Kidney (tissue), 14 donors: ENCODE data around the gene TSHZ2. TPM values are rescaled to one million over a fixed set of nuclear protein-coding genes. Genes with fewer than 3 reads are reported as not detected.

Source experiments
- DNase-seq, 5 donors: peaks; one replicate each; pipeline ENCODE4 v3.0.0-alpha.2; 2013 to 2020
- FAIRE-seq: peaks from 2 replicates; lab custom pipeline; 2012; peaks lifted over from hg19 to GRCh38; lab: Jason Lieb, UNC
- H3K27ac ChIP-seq, 2 donors: one replicate each; pipeline ENCODE4 v1.7.0; 2013; ENCODE audit warnings: low read depth in 2 of 2, low read length in 2 of 2, inconsistent platforms in 1 of 2
- H3K27me3 ChIP-seq: one replicate; pipeline ENCODE4 v1.7.1; 2013; ENCODE audit warnings: low read length, inconsistent platforms; ENCODE audit not compliant: control insufficient read depth, insufficient read depth
- H3K36me3 ChIP-seq, 3 donors: one replicate each; pipeline versions ENCODE4 v1.7.0 to v1.7.1; 2013; ENCODE audit warnings: low read length in 3 of 3, control low read depth in 1 of 3, inconsistent platforms in 1 of 3; ENCODE audit not compliant: insufficient read depth in 3 of 3, control insufficient read depth in 2 of 3
- H3K4me1 ChIP-seq, 3 donors: one replicate each; pipeline versions ENCODE4 v1.7.0 to v1.7.1; 2013; ENCODE audit warnings: low read length in 3 of 3, inconsistent platforms in 1 of 3, low read depth in 1 of 3; ENCODE audit not compliant: control insufficient read depth in 2 of 3, insufficient read depth in 2 of 3
- H3K4me3 ChIP-seq, 3 donors: one replicate each; pipeline versions ENCODE4 v1.7.0 to v1.8.1; 2013; ENCODE audit warnings: low read length in 3 of 3, control low read depth in 1 of 3, inconsistent platforms in 1 of 3
- H3K9ac ChIP-seq, 3 donors: one replicate each; pipeline versions ENCODE4 v1.7.0 to v1.7.1; 2013; ENCODE audit warnings: low read length in 3 of 3, control low read depth in 1 of 3, inconsistent platforms in 1 of 3
- H3K9me3 ChIP-seq, 3 donors: one replicate each; pipeline versions ENCODE4 v1.7.0 to v1.7.1; 2013; ENCODE audit warnings: low read length in 3 of 3, control low read depth in 1 of 3, inconsistent platforms in 1 of 3; ENCODE audit not compliant: control insufficient read depth in 2 of 3, insufficient read depth in 1 of 3
- CTCF ChIP-seq: IDR thresholded peaks from 3 replicates; pipeline ENCODE4 v1.5.1; 2012; ENCODE audit warnings: mild to moderate bottlenecking, moderate library complexity, borderline replicate concordance; ENCODE audit not compliant: insufficient read depth; ENCODE audit errors: extremely low read depth
- intact Hi-C: fragments of 100-400 bp; cut with DNase I; formaldehyde crosslinking; loops from one replicate; pipeline ENCODE4 v1.11.1; 2022
- polyA plus RNA-seq: library from polyadenylated mRNA; stranded (reverse); fragments of 350-450 nt; fragmentation: Illumina TruSeq; extraction: RNeasy Lipid Tissue Mini Kit (QIAGEN cat#74804); gene quantifications from one replicate; pipeline ENCODE4 v1.2.3, GENCODE V29; 2014; ENCODE audit warnings: low read depth, low replicate concordance; ENCODE audit not compliant: insufficient read depth
- total RNA-seq: library from RNA; stranded (reverse); fragmentation: NEBNext Ultra II Directional; extraction: Animal tissue kit (Norgen Biotek cat#: 25700); gene quantifications from one replicate; pipeline ENCODE4 v1.2.1, GENCODE V29; 2021
- donor health status: control.
- donor health status: control.
- donor health status: control.
- donor health status: control.
- donor health status: control.
- donor health status: DM: yes; HTN: yes; CAD: no.
- donor health status: Normal renal cell carcinoma (clear cell type).

TSHZ2 gene
- total and polyA plus RNA-seq, 2 donors from 2014 or later = 0.86 to 15.5 TPM

DNA sequence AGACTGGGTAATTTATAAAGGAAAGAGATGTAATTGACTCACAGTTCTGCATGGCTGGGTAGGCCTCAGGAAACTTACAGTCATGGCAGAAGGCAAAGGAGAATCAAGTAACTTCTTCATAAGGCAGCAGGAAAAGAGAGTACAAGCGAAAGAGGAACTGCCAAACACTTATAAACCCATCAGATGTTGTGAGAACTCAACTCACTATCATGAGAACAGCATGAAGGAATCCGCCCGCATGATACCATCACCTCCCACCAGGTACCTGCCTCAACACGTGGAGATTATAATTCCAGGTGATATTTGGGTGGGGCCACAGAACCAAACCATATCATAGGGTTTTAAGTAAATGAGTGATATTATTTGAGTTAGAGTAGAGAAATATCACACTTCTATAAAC, 189.3 kb downstream of the TSHZ2 start:
- no peak for DNase-seq
- H3K4me3 ChIP-seq = no peak overlapping the region
- TF ChIP-seq CTCF = no peak
- FAIRE-seq = no peak
- no peak overlapping the region for H3K9ac ChIP-seq
- H3K36me3 ChIP-seq = no peaks in the 10 kb centered on the region
- intact Hi-C loops = no loop called here
- peaks cover 0 to 4% (median 0%) of the 10 kb centered on the region in 3 donors for H3K4me1 ChIP-seq
- H3K27me3 ChIP-seq = no peaks in the 10 kb centered on the region
- no peaks in the 10 kb centered on the region for H3K9me3 ChIP-seq
- peak overlapping the region in 1 of 2 donors; percentile 13 for H3K27ac ChIP-seq

GRCh38 chr20:53162251-53162835, 190.2 kb downstream of the TSHZ2 start:
- FAIRE-seq (no peak), DNase-seq (peak; percentile 73 to 94 (median 87))
- H3K9me3 ChIP-seq = no peaks in the 10 kb centered on the region
- no peak overlapping the region for H3K27ac ChIP-seq
- H3K36me3 ChIP-seq = no peaks in the 10 kb centered on the region
- H3K9ac ChIP-seq = peak overlapping the region in 1 of 3 donors; percentile 21
- H3K4me1 ChIP-seq = peaks cover 0 to 4% (median 0%) of the 10 kb centered on the region in 3 donors
- intact Hi-C loops = no loop called here
- TF ChIP-seq CTCF = no peak
- peak overlapping the region; percentile 5 to 50 (median 22) for H3K4me3 ChIP-seq
- H3K27me3 ChIP-seq = no peaks in the 10 kb centered on the region

- H3K27me3 ChIP-seq = no peaks in the 10 kb centered on the region
- intact Hi-C loops = no loop called here
- peaks cover 0 to 4% (median 0%) of the 10 kb centered on the region in 3 donors for H3K4me1 ChIP-seq
- H3K9me3 ChIP-seq = no peaks in the 10 kb centered on the region
- FAIRE-seq (no peak), DNase-seq (no peak)
- H3K4me3 ChIP-seq = no peak overlapping the region
- no peak overlapping the region for H3K9ac ChIP-seq
- H3K27ac ChIP-seq = no peak overlapping the region
- H3K36me3 ChIP-seq = no peaks in the 10 kb centered on the region
- no peak for TF ChIP-seq CTCF
Measured at GRCh38 chr20:53163486-53163885, 191.3 kb downstream of the TSHZ2 start.

DNA sequence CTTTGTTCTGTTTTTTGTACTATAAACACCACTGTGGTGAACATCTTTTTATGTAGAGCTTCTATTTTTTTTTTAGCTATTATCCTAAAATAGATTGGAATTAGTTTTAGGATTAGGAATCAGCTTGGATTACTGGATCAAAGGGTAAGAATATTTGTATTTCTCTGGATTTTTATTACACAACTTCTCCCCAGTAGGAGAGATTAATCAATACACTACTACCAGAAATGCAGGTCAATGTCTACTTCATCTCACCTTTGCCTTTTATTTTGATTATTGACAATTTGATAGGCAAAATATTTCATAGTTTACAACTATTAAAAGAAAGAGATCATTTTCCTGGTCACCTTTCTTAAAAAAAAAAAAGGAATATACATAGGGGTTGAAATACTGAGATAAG, 191.9 kb downstream of the TSHZ2 start:
- TF ChIP-seq CTCF = no peak
- intact Hi-C loops = no loop called here
- Histone ChIP-seq H3K9me3 (no peaks in the 10 kb centered on the region), H3K4me1 (peaks cover 0 to 4% (median 0%) of the 10 kb centered on the region in 3 donors), H3K36me3 (no peaks in the 10 kb centered on the region), H3K4me3 (no peak overlapping the region), H3K27me3 (no peaks in the 10 kb centered on the region), H3K9ac (no peak overlapping the region), H3K27ac (no peak overlapping the region)
- DNase-seq = no peak
- FAIRE-seq = no peak
